Endometrial microvascular endothelial cells (primary cell): Measurements from ENCODE around the gene ZNF79. TPM values are rescaled to one million over a fixed set of nuclear protein-coding genes. Genes with fewer than 3 reads are reported as not detected.

ENCODE experiments used
- in situ Hi-C: cut with HindIII; loops from 2 replicates; pipeline ENCODE4 v1.10.0; 2017; ENCODE audit warnings: low sequenced_read_pairs, low pct_unique_long_range_greater_than_20kb; ENCODE audit errors: inconsistent ontology term
- total RNA-seq: library from RNA; depleted of rRNA; stranded (reverse); fragments of >200 nt; gene quantifications from one replicate; pipeline ENCODE4 v1.2.3, GENCODE V29; 2015; ENCODE audit errors: inconsistent ontology term

Gene ZNF79
- total RNA-seq, 1 donor from 2014 or later = 6.9 TPM

GRCh38 chr9:127396808-127397645 is 27.2 kb upstream of the ZNF79 start, which contains the start of gene SLC2A8:
Gene SLC2A8, plus strand, starts transcription at chr9:127397169. Its CDS starts 62 bp downstream, at chr9:127397231.
- in situ Hi-C loops = no loop called here

GRCh38 chr9:127397646-127398274 is 26.4 kb upstream of the ZNF79 start:
- in situ Hi-C loops = no loop called here

GRCh38 chr9:127398275-127398647 is 25.9 kb upstream of the ZNF79 start:
- in situ Hi-C loops = no loop called here

GRCh38 chr9:127398715-127399400 is 25.3 kb upstream of the ZNF79 start:
- in situ Hi-C loops = no loop called here

GRCh38 chr9:127399736-127400269 is 24.4 kb upstream of the ZNF79 start:
- in situ Hi-C loops = loop anchor here (10.0 kb wide), 1 partner anchor 105 kb away; no protein-coding TSS in a partner anchor

- in situ Hi-C loops = loop anchor here (10.0 kb wide), 1 partner anchor 108 kb away; no protein-coding TSS in a partner anchor
Observed at GRCh38 chr9:127402401-127403090, 21.6 kb upstream of the ZNF79 start.

GRCh38 chr9:127403507-127404192 is 20.5 kb upstream of the ZNF79 start:
- in situ Hi-C loops = loop anchor here (10.0 kb wide), 1 partner anchor 109 kb away; no protein-coding TSS in a partner anchor

- in situ Hi-C loops = loop anchor here (10.0 kb wide), 1 partner anchor 110 kb away; no protein-coding TSS in a partner anchor
Observed at GRCh38 chr9:127404631-127405030, 19.6 kb upstream of the ZNF79 start.

- in situ Hi-C loops = loop anchor here (10.0 kb wide), 1 partner anchor 111 kb away; no protein-coding TSS in a partner anchor
Observed at GRCh38 chr9:127405344-127406125, 18.6 kb upstream of the ZNF79 start.

- in situ Hi-C loops = loop anchor here (10.0 kb wide), 1 partner anchor 112 kb away; no protein-coding TSS in a partner anchor
Observed at GRCh38 chr9:127406799-127407491, 17.2 kb upstream of the ZNF79 start.

- in situ Hi-C loops = loop anchor here (10.0 kb wide), 1 partner anchor 113 kb away; no protein-coding TSS in a partner anchor
Observed at GRCh38 chr9:127407492-127407843, 16.7 kb upstream of the ZNF79 start.

GRCh38 chr9:127411122-127411521 is 13.1 kb upstream of the ZNF79 start:
- in situ Hi-C loops = no loop called here

GRCh38 chr9:127415141-127415540 is 9.0 kb upstream of the ZNF79 start:
- in situ Hi-C loops = no loop called here

- in situ Hi-C loops = no loop called here
Observed at GRCh38 chr9:127415657-127416056, 8.5 kb upstream of the ZNF79 start.

- in situ Hi-C loops = no loop called here
Observed at GRCh38 chr9:127417131-127418036, 6.8 kb upstream of the ZNF79 start.

GRCh38 chr9:127418037-127418471 is 6.1 kb upstream of the ZNF79 start:
- in situ Hi-C loops = no loop called here
